ENCODE data around the gene LPIN2. TPM values are rescaled to one million over a fixed set of nuclear protein-coding genes. Genes with fewer than 3 reads are reported as not detected.
A peak's percentile ranks its signal among the peaks of the same experiment; 100 is the strongest.

LPIN2 gene, protein sequence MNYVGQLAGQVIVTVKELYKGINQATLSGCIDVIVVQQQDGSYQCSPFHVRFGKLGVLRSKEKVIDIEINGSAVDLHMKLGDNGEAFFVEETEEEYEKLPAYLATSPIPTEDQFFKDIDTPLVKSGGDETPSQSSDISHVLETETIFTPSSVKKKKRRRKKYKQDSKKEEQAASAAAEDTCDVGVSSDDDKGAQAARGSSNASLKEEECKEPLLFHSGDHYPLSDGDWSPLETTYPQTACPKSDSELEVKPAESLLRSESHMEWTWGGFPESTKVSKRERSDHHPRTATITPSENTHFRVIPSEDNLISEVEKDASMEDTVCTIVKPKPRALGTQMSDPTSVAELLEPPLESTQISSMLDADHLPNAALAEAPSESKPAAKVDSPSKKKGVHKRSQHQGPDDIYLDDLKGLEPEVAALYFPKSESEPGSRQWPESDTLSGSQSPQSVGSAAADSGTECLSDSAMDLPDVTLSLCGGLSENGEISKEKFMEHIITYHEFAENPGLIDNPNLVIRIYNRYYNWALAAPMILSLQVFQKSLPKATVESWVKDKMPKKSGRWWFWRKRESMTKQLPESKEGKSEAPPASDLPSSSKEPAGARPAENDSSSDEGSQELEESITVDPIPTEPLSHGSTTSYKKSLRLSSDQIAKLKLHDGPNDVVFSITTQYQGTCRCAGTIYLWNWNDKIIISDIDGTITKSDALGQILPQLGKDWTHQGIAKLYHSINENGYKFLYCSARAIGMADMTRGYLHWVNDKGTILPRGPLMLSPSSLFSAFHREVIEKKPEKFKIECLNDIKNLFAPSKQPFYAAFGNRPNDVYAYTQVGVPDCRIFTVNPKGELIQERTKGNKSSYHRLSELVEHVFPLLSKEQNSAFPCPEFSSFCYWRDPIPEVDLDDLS
- total RNA-seq = 51.1 TPM

GRCh38 chr18:3013024-3013804 lies at the start of gene LPIN2:
LPIN2 (minus strand) TSS chr18:3013144; CDS start chr18:2960840, 52,304 bp downstream.
- Histone ChIP-seq H3K9me3 (ENCODE audit: low read depth, low read length) (no peaks in the 10 kb centered on the region), H3K27me3 (ENCODE audit: insufficient read depth, low read length) (no peaks in the 10 kb centered on the region), H3K4me1 (ENCODE audit: insufficient read depth, low read length) (peaks cover 88% of the 10 kb centered on the region), H3K4me3 (ENCODE audit: low read length) (peak within 1 kb of the TSS; percentile 76)

DNA sequence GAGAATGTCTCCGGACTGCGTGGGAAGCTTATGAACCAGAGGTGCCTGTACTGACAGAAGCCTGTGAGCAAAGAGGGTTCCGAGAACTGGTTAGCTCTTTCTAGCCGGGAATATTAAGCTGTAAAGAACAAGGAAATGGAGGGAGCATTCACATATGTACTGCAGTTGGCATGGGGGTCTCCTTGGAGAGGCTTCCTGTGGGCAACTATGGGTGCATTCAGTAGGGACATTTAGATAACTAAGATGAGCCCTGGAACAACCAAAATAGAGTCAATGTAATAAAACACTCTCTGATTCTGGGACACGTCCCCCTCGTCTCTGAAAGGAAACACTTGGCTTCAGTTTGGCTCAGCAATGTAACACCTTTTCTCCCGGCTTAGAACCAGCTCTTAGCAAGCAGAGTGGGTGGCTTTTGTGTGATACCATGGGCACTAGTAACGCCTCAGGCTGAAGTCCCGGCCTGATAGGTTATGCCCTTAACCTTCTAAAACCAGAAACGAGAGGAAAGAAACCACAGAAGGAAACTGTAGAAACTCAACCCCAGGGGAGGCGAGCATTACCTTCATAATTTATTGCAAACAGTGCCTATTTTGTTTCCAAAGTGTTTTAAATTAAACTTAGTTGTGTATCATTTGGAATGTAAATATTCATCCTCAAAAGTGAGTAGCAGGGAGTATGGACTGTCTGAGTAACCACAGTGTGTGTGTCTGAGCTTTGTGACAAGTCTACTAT lies 48.8 kb upstream of the LPIN2 start:
- H3K27me3 ChIP-seq (ENCODE audit: insufficient read depth, low read length) = no peaks in the 10 kb centered on the region
- no peak overlapping the region for H3K4me3 ChIP-seq (ENCODE audit: low read length)
- H3K9me3 ChIP-seq (ENCODE audit: low read depth, low read length) = no peaks in the 10 kb centered on the region
- peaks cover 57% of the 10 kb centered on the region for H3K4me1 ChIP-seq (ENCODE audit: insufficient read depth, low read length)

- Histone ChIP-seq H3K9me3 (ENCODE audit: low read depth, low read length) (no peaks in the 10 kb centered on the region), H3K4me1 (ENCODE audit: insufficient read depth, low read length) (peaks cover 53% of the 10 kb centered on the region), H3K4me3 (ENCODE audit: low read length) (no peak overlapping the region), H3K27me3 (ENCODE audit: insufficient read depth, low read length) (no peaks in the 10 kb centered on the region)
Measured at GRCh38 chr18:3060667-3061580, 48.0 kb upstream of the LPIN2 start.

DNA sequence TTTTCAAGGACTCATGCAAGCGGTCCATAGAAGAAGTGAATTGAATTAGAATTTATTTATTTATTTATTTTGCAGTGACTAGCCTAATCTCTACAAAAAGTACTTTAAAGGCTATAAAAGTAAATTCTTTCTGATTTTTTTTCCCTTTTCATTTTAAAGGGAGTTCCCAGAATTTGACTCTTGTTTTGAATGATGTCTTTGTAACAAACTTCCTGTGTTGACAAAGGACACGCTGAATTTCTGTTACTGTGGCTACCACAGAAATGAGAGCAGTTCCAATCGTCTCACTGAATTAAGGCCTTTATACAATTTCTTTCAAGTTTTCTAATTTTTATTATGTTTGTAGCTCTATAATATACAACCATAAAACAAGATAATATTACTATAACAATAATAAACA lies 46.3 kb upstream of the LPIN2 start:
- Histone ChIP-seq H3K4me1 (ENCODE audit: insufficient read depth, low read length) (peaks cover 53% of the 10 kb centered on the region), H3K4me3 (ENCODE audit: low read length) (no peak overlapping the region), H3K27me3 (ENCODE audit: insufficient read depth, low read length) (no peaks in the 10 kb centered on the region), H3K9me3 (ENCODE audit: low read depth, low read length) (no peaks in the 10 kb centered on the region)

DNA sequence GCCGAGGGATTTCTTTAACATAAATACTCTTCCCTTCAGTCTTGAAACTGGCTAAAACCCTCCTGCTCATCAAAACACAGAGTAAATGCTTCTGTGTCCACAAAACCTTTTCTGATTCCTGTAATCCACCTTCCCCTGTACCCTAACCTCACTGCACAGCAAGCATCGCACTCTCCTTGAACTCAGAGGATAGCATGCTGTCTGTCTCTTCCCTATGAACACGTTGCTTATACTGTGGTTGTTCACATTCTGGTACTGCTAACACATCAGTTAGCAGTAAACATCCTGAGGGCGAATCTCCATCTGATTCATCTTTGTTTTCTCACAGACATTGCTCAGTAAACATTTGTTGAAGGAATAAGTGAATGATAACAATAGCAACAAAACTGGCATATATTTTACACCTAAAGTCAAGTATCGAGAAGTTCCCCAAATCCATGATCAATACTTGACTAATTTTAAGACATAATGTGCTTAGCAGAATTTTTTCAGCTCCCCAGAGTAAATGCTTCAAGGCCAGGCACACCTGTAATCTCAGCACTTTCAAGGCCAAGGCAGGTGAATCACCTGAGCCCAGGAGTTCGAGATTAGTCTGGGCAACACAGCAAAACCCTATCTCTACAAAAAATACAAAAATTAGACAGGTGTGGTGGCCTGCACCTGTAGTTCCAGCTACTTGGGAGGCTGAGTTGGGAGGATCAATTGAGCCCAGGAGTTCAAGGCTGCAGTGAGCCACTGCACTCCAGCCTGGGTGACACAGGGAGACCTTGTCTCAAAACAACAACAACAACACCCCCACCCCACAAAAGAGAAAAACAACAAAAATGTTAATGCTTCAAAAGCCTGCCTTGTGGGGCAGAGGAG lies 45.6 kb upstream of the LPIN2 start:
- Histone ChIP-seq H3K4me3 (ENCODE audit: low read length) (no peak overlapping the region), H3K27me3 (ENCODE audit: insufficient read depth, low read length) (no peaks in the 10 kb centered on the region), H3K9me3 (ENCODE audit: low read depth, low read length) (no peaks in the 10 kb centered on the region), H3K4me1 (ENCODE audit: insufficient read depth, low read length) (peaks cover 53% of the 10 kb centered on the region)

GRCh38 chr18:3057526-3057925 lies 44.6 kb upstream of the LPIN2 start:
- Histone ChIP-seq H3K9me3 (ENCODE audit: low read depth, low read length) (no peaks in the 10 kb centered on the region), H3K4me3 (ENCODE audit: low read length) (no peak overlapping the region), H3K4me1 (ENCODE audit: insufficient read depth, low read length) (peaks cover 48% of the 10 kb centered on the region), H3K27me3 (ENCODE audit: insufficient read depth, low read length) (no peaks in the 10 kb centered on the region)

- H3K4me3 ChIP-seq (ENCODE audit: low read length) = no peak overlapping the region
- H3K9me3 ChIP-seq (ENCODE audit: low read depth, low read length) = no peaks in the 10 kb centered on the region
- peaks cover 52% of the 10 kb centered on the region for H3K4me1 ChIP-seq (ENCODE audit: insufficient read depth, low read length)
- H3K27me3 ChIP-seq (ENCODE audit: insufficient read depth, low read length) = no peaks in the 10 kb centered on the region
Measured at GRCh38 chr18:3056311-3056710, 43.4 kb upstream of the LPIN2 start.

DNA sequence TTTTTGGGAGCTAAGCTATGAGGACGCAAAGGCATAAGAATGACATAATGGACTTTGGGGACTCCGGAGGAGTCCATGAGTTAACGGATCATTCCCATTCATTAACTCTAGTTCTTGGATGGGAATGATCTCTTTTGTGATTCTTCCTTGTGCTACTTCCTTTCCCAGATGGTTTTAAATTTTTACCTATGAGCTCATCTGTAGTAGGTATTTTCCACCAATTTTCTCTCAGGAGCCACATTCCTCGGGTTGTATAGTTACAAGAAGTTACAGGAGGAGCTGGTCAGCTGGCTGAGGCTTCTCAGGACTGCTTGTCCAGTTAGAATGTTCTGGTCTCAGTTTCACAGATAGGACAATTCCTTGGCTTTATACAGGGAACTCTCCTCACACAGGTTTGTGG lies 42.9 kb upstream of the LPIN2 start:
- no peak overlapping the region for H3K4me3 ChIP-seq (ENCODE audit: low read length)
- peaks cover 52% of the 10 kb centered on the region for H3K4me1 ChIP-seq (ENCODE audit: insufficient read depth, low read length)
- no peaks in the 10 kb centered on the region for H3K9me3 ChIP-seq (ENCODE audit: low read depth, low read length)
- H3K27me3 ChIP-seq (ENCODE audit: insufficient read depth, low read length) = no peaks in the 10 kb centered on the region

GRCh38 chr18:3055186-3055728 lies 42.3 kb upstream of the LPIN2 start:
- no peaks in the 10 kb centered on the region for H3K27me3 ChIP-seq (ENCODE audit: insufficient read depth, low read length)
- H3K4me3 ChIP-seq (ENCODE audit: low read length) = no peak overlapping the region
- H3K4me1 ChIP-seq (ENCODE audit: insufficient read depth, low read length) = peaks cover 47% of the 10 kb centered on the region
- H3K9me3 ChIP-seq (ENCODE audit: low read depth, low read length) = no peaks in the 10 kb centered on the region

DNA sequence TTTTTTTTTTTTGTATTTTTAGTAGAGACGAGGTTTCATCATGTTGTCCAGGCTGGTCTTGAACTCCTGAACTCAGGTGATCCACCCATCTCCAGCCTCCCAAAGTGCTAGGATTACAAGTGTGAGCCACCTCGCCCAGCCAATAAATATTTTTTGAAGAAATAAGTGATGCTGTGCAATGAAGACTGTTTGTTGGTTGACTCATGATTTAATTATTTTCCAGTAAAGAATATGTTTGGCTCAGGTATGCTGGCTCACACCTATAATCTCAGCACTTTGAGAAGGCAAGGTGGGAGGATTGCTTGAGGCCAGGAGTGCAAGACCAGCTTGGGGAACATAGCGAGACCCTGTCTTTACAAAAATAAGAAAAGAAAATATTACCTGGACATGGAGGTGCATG lies 41.8 kb upstream of the LPIN2 start:
- Histone ChIP-seq H3K4me3 (ENCODE audit: low read length) (no peak overlapping the region), H3K4me1 (ENCODE audit: insufficient read depth, low read length) (peaks cover 43% of the 10 kb centered on the region), H3K9me3 (ENCODE audit: low read depth, low read length) (no peaks in the 10 kb centered on the region), H3K27me3 (ENCODE audit: insufficient read depth, low read length) (no peaks in the 10 kb centered on the region)

GRCh38 chr18:3054214-3054613 lies 41.3 kb upstream of the LPIN2 start:
- Histone ChIP-seq H3K9me3 (ENCODE audit: low read depth, low read length) (no peaks in the 10 kb centered on the region), H3K4me1 (ENCODE audit: insufficient read depth, low read length) (peaks cover 41% of the 10 kb centered on the region), H3K4me3 (ENCODE audit: low read length) (no peak overlapping the region), H3K27me3 (ENCODE audit: insufficient read depth, low read length) (no peaks in the 10 kb centered on the region)

DNA sequence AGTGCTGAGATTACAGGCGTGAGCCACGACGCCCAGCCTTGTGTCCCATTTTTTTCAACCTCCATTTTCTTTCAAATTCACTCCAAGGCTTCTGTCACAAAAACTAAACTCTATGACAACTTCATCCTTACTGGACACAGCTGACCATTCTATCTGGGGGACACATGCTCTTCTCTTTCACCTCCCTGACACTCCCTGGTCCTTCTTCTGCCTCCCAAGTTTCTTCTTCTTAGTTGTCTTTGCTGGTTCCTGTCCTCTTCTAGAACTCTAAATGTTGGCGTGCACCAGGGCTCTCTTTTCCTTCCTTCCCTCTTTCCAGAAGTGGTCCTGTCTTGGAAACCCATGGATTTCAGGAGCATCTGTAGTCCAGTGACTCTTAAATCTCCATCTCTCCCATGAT lies 40.1 kb upstream of the LPIN2 start:
- H3K9me3 ChIP-seq (ENCODE audit: low read depth, low read length) = no peaks in the 10 kb centered on the region
- H3K27me3 ChIP-seq (ENCODE audit: insufficient read depth, low read length) = no peaks in the 10 kb centered on the region
- peaks cover 29% of the 10 kb centered on the region for H3K4me1 ChIP-seq (ENCODE audit: insufficient read depth, low read length)
- H3K4me3 ChIP-seq (ENCODE audit: low read length) = no peak overlapping the region

DNA sequence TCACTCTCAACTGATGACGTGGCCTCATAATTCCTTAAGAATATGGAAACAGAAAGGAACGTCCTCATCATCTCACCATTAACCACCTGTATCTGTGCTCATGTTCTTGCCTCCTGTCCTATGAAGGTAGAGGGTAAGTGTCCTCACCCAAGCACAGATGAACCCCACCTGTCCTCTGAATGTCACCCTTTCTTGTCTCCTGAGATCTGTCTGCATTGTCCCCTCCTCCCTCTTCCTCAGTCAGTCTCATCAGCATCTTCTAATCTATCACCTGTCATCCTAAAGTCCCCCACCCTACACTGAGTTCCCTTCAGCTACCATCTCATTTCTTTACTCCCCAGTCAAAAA lies 39.4 kb upstream of the LPIN2 start:
- Histone ChIP-seq H3K27me3 (ENCODE audit: insufficient read depth, low read length) (no peaks in the 10 kb centered on the region), H3K4me3 (ENCODE audit: low read length) (no peak overlapping the region), H3K4me1 (ENCODE audit: insufficient read depth, low read length) (peaks cover 22% of the 10 kb centered on the region), H3K9me3 (ENCODE audit: low read depth, low read length) (no peaks in the 10 kb centered on the region)

All from mononuclear cell (primary cell).